ENCODE data around the gene AFAP1L2.

The AFAP1L2 gene

GRCh38 chr10:114392112-114392835, 12.0 kb downstream of the AFAP1L2 start:
- H3K4me3 ChIP-seq (ENCODE audit: low read length): no peak overlapping the region
- H3K79me2 ChIP-seq (ENCODE audit: low read length): no peaks in the 10 kb centered on the region
- no peak for TF ChIP-seq CTCF (IDR thresholded peaks at IDR 0.05; ENCODE audit: low read depth, low read length)
- TF ChIP-seq EZH2phosphoT487 (IDR thresholded peaks at IDR 0.05; ENCODE audit: low read depth): no peak
- H3K9me3 ChIP-seq (ENCODE audit: insufficient read depth, low read length): no peaks in the 10 kb centered on the region
- H2AFZ ChIP-seq (ENCODE audit: low read depth, low read length): no peak overlapping the region
- no peak overlapping the region for H3K4me2 ChIP-seq (ENCODE audit: low read length)
- no peaks in the 10 kb centered on the region for H3K36me3 ChIP-seq (replicated peaks; ENCODE audit: low read depth, low read length)
- no peaks in the 10 kb centered on the region for H4K20me1 ChIP-seq (ENCODE audit: insufficient read depth, low read length)
- 0 out of 2 replicates have a peak, but pooled peaks cover 5% of the 10 kb centered on the region for H3K27me3 ChIP-seq (ENCODE audit: low read depth, low read length)
- H3K9ac ChIP-seq (ENCODE audit: low read length): no peak overlapping the region
- no peak overlapping the region for H3K27ac ChIP-seq (ENCODE audit: low read length)
- H3K4me1 ChIP-seq (ENCODE audit: low read length): no peaks in the 10 kb centered on the region

- H3K36me3 ChIP-seq (replicated peaks; ENCODE audit: low read depth, low read length): no peaks in the 10 kb centered on the region
- H3K27ac ChIP-seq (ENCODE audit: low read length): no peak overlapping the region
- no peaks in the 10 kb centered on the region for H3K9me3 ChIP-seq (ENCODE audit: insufficient read depth, low read length)
- H3K79me2 ChIP-seq (ENCODE audit: low read length): no peaks in the 10 kb centered on the region
- H3K4me2 ChIP-seq (ENCODE audit: low read length): no peak overlapping the region
- no peaks in the 10 kb centered on the region for H4K20me1 ChIP-seq (ENCODE audit: insufficient read depth, low read length)
- H3K4me3 ChIP-seq (ENCODE audit: low read length): no peak overlapping the region
- TF ChIP-seq CTCF (IDR thresholded peaks at IDR 0.05; ENCODE audit: low read depth, low read length): no peak
- no peak for TF ChIP-seq EZH2phosphoT487 (IDR thresholded peaks at IDR 0.05; ENCODE audit: low read depth)
- 0 out of 2 replicates have a peak, but pooled peaks cover 3% of the 10 kb centered on the region for H3K27me3 ChIP-seq (ENCODE audit: low read depth, low read length)
- no peaks in the 10 kb centered on the region for H3K4me1 ChIP-seq (ENCODE audit: low read length)
- H3K9ac ChIP-seq (ENCODE audit: low read length): no peak overlapping the region
- H2AFZ ChIP-seq (ENCODE audit: low read depth, low read length): no peak overlapping the region
Measured at GRCh38 chr10:114391599-114391998, 12.7 kb downstream of the AFAP1L2 start.

GRCh38 chr10:114389426-114389825, 14.9 kb downstream of the AFAP1L2 start:
- H3K79me2 ChIP-seq (ENCODE audit: low read length): no peaks in the 10 kb centered on the region
- H3K27ac ChIP-seq (ENCODE audit: low read length): no peak overlapping the region
- no peaks in the 10 kb centered on the region for H3K36me3 ChIP-seq (replicated peaks; ENCODE audit: low read depth, low read length)
- no peak overlapping the region for H3K4me2 ChIP-seq (ENCODE audit: low read length)
- 0 out of 2 replicates have a peak, but pooled peaks cover 3% of the 10 kb centered on the region for H3K27me3 ChIP-seq (ENCODE audit: low read depth, low read length)
- no peaks in the 10 kb centered on the region for H4K20me1 ChIP-seq (ENCODE audit: insufficient read depth, low read length)
- no peak overlapping the region for H3K4me3 ChIP-seq (ENCODE audit: low read length)
- H3K9ac ChIP-seq (ENCODE audit: low read length): no peak overlapping the region
- TF ChIP-seq EZH2phosphoT487 (IDR thresholded peaks at IDR 0.05; ENCODE audit: low read depth) (no peak), CTCF (IDR thresholded peaks at IDR 0.05; ENCODE audit: low read depth, low read length) (no peak)
- H3K4me1 ChIP-seq (ENCODE audit: low read length): no peaks in the 10 kb centered on the region
- H3K9me3 ChIP-seq (ENCODE audit: insufficient read depth, low read length): no peaks in the 10 kb centered on the region
- H2AFZ ChIP-seq (ENCODE audit: low read depth, low read length): no peak overlapping the region

- Histone ChIP-seq H3K27ac (ENCODE audit: low read length) (no peak overlapping the region), H2AFZ (ENCODE audit: low read depth, low read length) (no peak overlapping the region), H3K9ac (ENCODE audit: low read length) (no peak overlapping the region), H3K9me3 (ENCODE audit: insufficient read depth, low read length) (no peaks in the 10 kb centered on the region), H4K20me1 (ENCODE audit: insufficient read depth, low read length) (no peaks in the 10 kb centered on the region), H3K36me3 (replicated peaks; ENCODE audit: low read depth, low read length) (no peaks in the 10 kb centered on the region), H3K4me2 (ENCODE audit: low read length) (no peak overlapping the region), H3K79me2 (ENCODE audit: low read length) (no peaks in the 10 kb centered on the region), H3K4me3 (ENCODE audit: low read length) (no peak overlapping the region), H3K4me1 (ENCODE audit: low read length) (no peaks in the 10 kb centered on the region), H3K27me3 (ENCODE audit: low read depth, low read length) (0 out of 2 replicates have a peak, but pooled peaks cover 3% of the 10 kb centered on the region)
- TF ChIP-seq EZH2phosphoT487 (IDR thresholded peaks at IDR 0.05; ENCODE audit: low read depth) (no peak), CTCF (IDR thresholded peaks at IDR 0.05; ENCODE audit: low read depth, low read length) (no peak)
Measured at GRCh38 chr10:114388275-114388674, 16.0 kb downstream of the AFAP1L2 start.
